OCI-LY7 (cell line): ENCODE measurements around the gene ANKRD37. TPM values are rescaled to one million over a fixed set of nuclear protein-coding genes. Genes with fewer than 3 reads are reported as not detected.

Source experiments
- BruUV-seq: library from RNA; stranded (reverse); fragments of 400-500 nt; replicated peaks from 2 replicates; lab custom pipeline; 2021; lab: Mats Ljungman, UMichigan
- CTCF ChIA-PET: fragments of 300-600 bp; sonication (Branson Sonifier 250); formaldehyde crosslinking; loops from one replicate; lab custom pipeline; 2022; ENCODE audit warnings: antibody characterized with exemption; ENCODE audit not compliant: unreplicated experiment; lab: Charles Lee
- POLR2A ChIA-PET: fragments of 300-600 bp; sonication (Branson Sonifier 250); formaldehyde crosslinking; loops from one replicate; lab custom pipeline; 2022; ENCODE audit warnings: antibody characterized with exemption; lab: Charles Lee
- DNase-seq: peaks from one replicate; pipeline ENCODE4 v3.0.0-alpha.2; 2015; ENCODE audit warnings: low spot score
- H2AFZ ChIP-seq: fragments of 200-600 bp; sonication (generic), shearing (Covaris generic); 2 replicates; pipeline ENCODE4 v1.6.1; 2014; ENCODE audit warnings: mild to moderate bottlenecking, antibody characterized with exemption, low read length, moderate library complexity
- H3K27ac ChIP-seq: fragments of 200-600 bp; sonication (generic); 2 replicates; pipeline ENCODE4 v1.5.1; 2014; ENCODE audit warnings: mixed run types, low read depth, mild to moderate bottlenecking, moderate library complexity, low read length, inconsistent platforms; ENCODE audit not compliant: poor library complexity, severe bottlenecking
- H3K36me3 ChIP-seq: fragments of 200-600 bp; sonication (generic); 2 replicates; pipeline ENCODE4 v1.6.1; 2014; ENCODE audit warnings: mild to moderate bottlenecking, antibody characterized with exemption, low read length, moderate library complexity, mixed read lengths; ENCODE audit not compliant: insufficient read depth
- H3K4me1 ChIP-seq: fragments of 200-600 bp; sonication (generic); 2 replicates; pipeline ENCODE4 v1.5.1; 2014; ENCODE audit warnings: mild to moderate bottlenecking, low read length; ENCODE audit not compliant: insufficient read depth, poor library complexity, severe bottlenecking
- H3K4me2 ChIP-seq: fragments of 200-600 bp; sonication (generic); 2 replicates; pipeline ENCODE4 v1.6.1; 2014; ENCODE audit warnings: mild to moderate bottlenecking, low read length
- H3K4me3 ChIP-seq: fragments of 200-600 bp; sonication (generic); 2 replicates; pipeline ENCODE4 v1.5.1; 2014; ENCODE audit warnings: mild to moderate bottlenecking, low read depth, low read length; ENCODE audit not compliant: poor library complexity, severe bottlenecking
- H3K79me2 ChIP-seq: fragments of 200-600 bp; sonication (generic); 2 replicates; pipeline ENCODE4 v1.6.1; 2016; ENCODE audit warnings: low read depth, mild to moderate bottlenecking, low read length, moderate library complexity, mixed read lengths; ENCODE audit not compliant: insufficient read depth
- H3K9me2 ChIP-seq: fragments of 200-600 bp; sonication (generic); 2 replicates; pipeline ENCODE4 v1.6.1; 2016; ENCODE audit warnings: mild to moderate bottlenecking, low read length, mixed read lengths; ENCODE audit not compliant: insufficient read depth
- H3K9me3 ChIP-seq: fragments of 200-600 bp; sonication (generic); 2 replicates; pipeline ENCODE4 v1.6.1; 2014; ENCODE audit warnings: mild to moderate bottlenecking, mixed run types, low read length, mixed read lengths
- H4K20me1 ChIP-seq: fragments of 200-600 bp; sonication (generic); 2 replicates; pipeline ENCODE4 v1.6.1; 2014; ENCODE audit warnings: mild to moderate bottlenecking, antibody characterized with exemption, low read length, moderate library complexity, mixed read lengths; ENCODE audit not compliant: insufficient read depth
- CTCF ChIP-seq: fragments of 200-600 bp; sonication (generic); conservative IDR thresholded peaks from 2 replicates; pipeline ENCODE4 v1.5.1; 2014; ENCODE audit warnings: mild to moderate bottlenecking, antibody characterized with exemption, low read length, moderate library complexity, mixed read lengths
- EZH2phosphoT487 ChIP-seq: fragments of 200-600 bp; sonication (generic); IDR thresholded peaks from 2 replicates; pipeline ENCODE4 v1.6.1; 2018; ENCODE audit warnings: low read depth, borderline replicate concordance, mild to moderate bottlenecking, mixed run types, antibody characterized with exemption, low read length, moderate library complexity, mixed read lengths
- intact Hi-C: fragments of 100-400 bp; cut with micrococcal nuclease; formaldehyde crosslinking; loops from one replicate; pipeline ENCODE4 v1.10.0; 2022; ENCODE audit not compliant: unreplicated experiment
- total RNA-seq, 2 experiments: library from RNA; depleted of rRNA in 1 of 2; stranded (reverse); fragments of >200 nt in 1 of 2; shearing (Covaris generic) in 1 of 2; gene quantifications; 2 replicates each; pipeline ENCODE4 v1.2.3, GENCODE V29; 2014 to 2022

Gene ANKRD37
- total RNA-seq, 2 experiments from 2014 or later: 3.8 to 14.1 TPM

- no TSS peak for BruUV-seq
- H3K36me3 ChIP-seq: peaks cover 45% of the 10 kb centered on the region
- H2AFZ ChIP-seq: no peak overlapping the region
- H3K79me2 ChIP-seq: no peaks in the 10 kb centered on the region
- H3K4me2 ChIP-seq: no peak overlapping the region
- no peak for TF ChIP-seq EZH2phosphoT487
- no peak for TF ChIP-seq CTCF
- peaks cover under 1% of the 10 kb centered on the region for H3K4me1 ChIP-seq
- no peak overlapping the region for H3K4me3 ChIP-seq
- H3K9me3 ChIP-seq: no peaks in the 10 kb centered on the region
- CTCF ChIA-PET: interaction anchor here (0.6 kb wide), 1 partner anchor 65 kb away, joined by 3 read pairs; no protein-coding TSS in a partner anchor
- no peaks in the 10 kb centered on the region for H3K9me2 ChIP-seq
- no peak overlapping the region for H3K27ac ChIP-seq
- H4K20me1 ChIP-seq: no peaks in the 10 kb centered on the region
- no peak for DNase-seq
- intact Hi-C loops: no loop called here
- POLR2A ChIA-PET: interaction anchor here (1.0 to 1.2 kb wide), 2 partner anchors 9 to 12 kb away, joined by 4 to 5 read pairs; no protein-coding TSS in a partner anchor
These were observed 38.8 kb upstream of the ANKRD37 start for GRCh38 chr4:185357733-185358440.

- TF ChIP-seq CTCF (no peak), EZH2phosphoT487 (no peak)
- Histone ChIP-seq H2AFZ (no peak overlapping the region), H3K79me2 (no peaks in the 10 kb centered on the region), H3K9me2 (no peaks in the 10 kb centered on the region), H3K9me3 (no peaks in the 10 kb centered on the region), H3K4me2 (no peak overlapping the region), H3K4me3 (no peak overlapping the region), H3K36me3 (peaks cover 43% of the 10 kb centered on the region), H3K27ac (no peak overlapping the region), H4K20me1 (no peaks in the 10 kb centered on the region), H3K4me1 (no peaks in the 10 kb centered on the region)
- ChIA-PET CTCF (no interaction called here), POLR2A (interaction anchor here (1.0 to 1.2 kb wide), 2 partner anchors 10 to 13 kb away, joined by 4 to 5 read pairs; no protein-coding TSS in a partner anchor)
- no TSS peak for BruUV-seq
- intact Hi-C loops: no loop called here
- DNase-seq: no peak
These were observed 38.1 kb upstream of the ANKRD37 start for GRCh38 chr4:185358514-185358913.

GRCh38 chr4:185358959-185359358, 37.7 kb upstream of the ANKRD37 start:
- POLR2A ChIA-PET: interaction anchor here (1.0 to 1.2 kb wide), 2 partner anchors 10 to 14 kb away, joined by 4 to 5 read pairs; no protein-coding TSS in a partner anchor
- Histone ChIP-seq H3K4me3 (no peak overlapping the region), H3K79me2 (no peaks in the 10 kb centered on the region), H3K36me3 (peaks cover 42% of the 10 kb centered on the region), H4K20me1 (no peaks in the 10 kb centered on the region), H3K4me1 (no peaks in the 10 kb centered on the region), H3K27ac (no peak overlapping the region), H2AFZ (no peak overlapping the region), H3K9me2 (no peaks in the 10 kb centered on the region), H3K4me2 (no peak overlapping the region), H3K9me3 (no peaks in the 10 kb centered on the region)
- CTCF ChIA-PET: no interaction called here
- no TSS peak for BruUV-seq
- intact Hi-C loops: no loop called here
- no peak for TF ChIP-seq EZH2phosphoT487
- DNase-seq: no peak
